HepG2 (cell line): Measurements from ENCODE around the gene NEK9. TPM values are rescaled to one million over a fixed set of nuclear protein-coding genes. Genes with fewer than 3 reads are reported as not detected.

Source experiments
- IKZF4 ChIP-seq: sonication (generic); formaldehyde crosslinking; IDR thresholded peaks from 2 replicates; pipeline ENCODE4 v1.5.1; 2020; ENCODE audit warnings: borderline replicate concordance, mild to moderate bottlenecking, low read depth, missing genetic modification reagents; ENCODE audit errors: not compliant biosample characterization
- ISX ChIP-seq: sonication (generic); formaldehyde crosslinking; conservative IDR thresholded peaks from 2 replicates; pipeline ENCODE4 v1.5.0; 2020; ENCODE audit warnings: missing genetic modification reagents
- KDM4B ChIP-seq: sonication (generic); formaldehyde crosslinking; IDR thresholded peaks from 2 replicates; pipeline ENCODE4 v1.4.0; 2020; ENCODE audit warnings: missing genetic modification reagents
- MED1 ChIP-seq: sonication (generic); formaldehyde crosslinking; IDR thresholded peaks from 2 replicates; pipeline ENCODE4 v1.4.0; 2020; ENCODE audit warnings: missing genetic modification reagents
- NFKB2 ChIP-seq: sonication (generic); formaldehyde crosslinking; IDR thresholded peaks from 2 replicates; pipeline ENCODE4 v1.4.0; 2020; ENCODE audit warnings: missing genetic modification reagents, borderline replicate concordance
- NFRKB ChIP-seq: fragments of 450-650 bp; IDR thresholded peaks from 2 replicates; pipeline ENCODE4 v1.6.1; 2017
- RXRA ChIP-seq: sonication (generic); formaldehyde crosslinking; IDR thresholded peaks from 2 replicates; pipeline ENCODE4 v1.5.1; 2020; ENCODE audit warnings: missing genetic modification reagents
- SAFB2 ChIP-seq: sonication (generic); formaldehyde crosslinking; IDR thresholded peaks from 2 replicates; pipeline ENCODE4 v1.5.1; 2020; ENCODE audit warnings: missing genetic modification reagents, low read depth, mild to moderate bottlenecking, borderline replicate concordance
- SRF ChIP-seq: IDR thresholded peaks from 2 replicates; pipeline ENCODE4 v1.6.1; 2011; ENCODE audit warnings: mild to moderate bottlenecking, low read depth, low read length, moderate library complexity
- TSC22D2 ChIP-seq: sonication (generic); formaldehyde crosslinking; IDR thresholded peaks from 2 replicates; pipeline ENCODE4 v1.5.1; 2020; ENCODE audit warnings: missing genetic modification reagents, mild to moderate bottlenecking, borderline replicate concordance
- ZNF607 ChIP-seq: sonication (generic); formaldehyde crosslinking; IDR thresholded peaks from 2 replicates; pipeline ENCODE4 v1.5.1; 2020; ENCODE audit warnings: missing genetic modification reagents, mild to moderate bottlenecking, borderline replicate concordance
- ZNF674 ChIP-seq: sonication (generic); formaldehyde crosslinking; IDR thresholded peaks from 2 replicates; pipeline ENCODE4 v1.5.0; 2020; ENCODE audit warnings: low read depth, mild to moderate bottlenecking, missing genetic modification reagents
- ZNF776 ChIP-seq: sonication (generic); formaldehyde crosslinking; IDR thresholded peaks from 2 replicates; pipeline ENCODE4 v1.4.0; 2020; ENCODE audit warnings: mild to moderate bottlenecking, missing genetic modification reagents
- ZNF883 ChIP-seq: sonication (generic); formaldehyde crosslinking; IDR thresholded peaks from 2 replicates; pipeline ENCODE4 v1.5.1; 2020; ENCODE audit warnings: mild to moderate bottlenecking, missing genetic modification reagents; ENCODE audit errors: not compliant biosample characterization
- ZSCAN20 ChIP-seq: sonication (generic); formaldehyde crosslinking; IDR thresholded peaks from 2 replicates; pipeline ENCODE4 v1.4.0; 2020; ENCODE audit warnings: missing genetic modification reagents, mild to moderate bottlenecking, borderline replicate concordance
- polyA plus RNA-seq, 8 experiments: library from polyadenylated mRNA; depleted of rRNA in 3 of 8; stranded (reverse) in 7 of 8; unstranded in 1 of 8; fragments of >200 nt; fragmentation: Illumina TruSeq in 4 of 8; extraction: Trizol in 4 of 8; gene quantifications; 2 replicates each; pipeline versions ENCODE4 v1.2.1 to v1.2.3, GENCODE V29; 2011 to 2016; ENCODE audit warnings: low read depth in 4 of 8, missing spikeins in 1 of 8, mixed read lengths in 1 of 8; ENCODE audit not compliant: insufficient read depth in 1 of 8
- total RNA-seq, 5 experiments: library from RNA; depleted of rRNA; stranded (reverse); fragments of >200 nt; fragmentation: Illumina TruSeq; extraction: Trizol; gene quantifications; 2 replicates each; pipeline ENCODE4 v1.2.3, GENCODE V29; 2016; ENCODE audit warnings: low read depth in 1 of 5
- TF ChIP-seq, protein P1 (sequence below): sonication (generic); formaldehyde crosslinking; IDR thresholded peaks from 2 replicates; pipeline ENCODE4 v1.9.0; 2022; ENCODE audit warnings: missing genetic modification reagents, mild to moderate bottlenecking, borderline replicate concordance
- TF ChIP-seq, protein P2 (sequence below): sonication (generic); formaldehyde crosslinking; IDR thresholded peaks from 2 replicates; pipeline ENCODE4 v1.8.1; 2023; ENCODE audit warnings: mild to moderate bottlenecking, inconsistent platforms, moderate library complexity, missing genetic modification reagents, borderline replicate concordance
- TF ChIP-seq, protein P3 (sequence below): sonication (generic); formaldehyde crosslinking; IDR thresholded peaks from 2 replicates; pipeline ENCODE4 v1.4.0; 2020; ENCODE audit warnings: mild to moderate bottlenecking, missing genetic modification reagents
- TF ChIP-seq, protein P4 (sequence below): sonication (generic); formaldehyde crosslinking; IDR thresholded peaks from 2 replicates; pipeline ENCODE4 v1.5.0; 2020; ENCODE audit warnings: mild to moderate bottlenecking, missing genetic modification reagents

Gene NEK9
- total and polyA plus RNA-seq, 2 of the 13 experiments (the other 11 are each of a cell fraction or from before 2014, with no cell fraction given) = 16.5 to 27.3 TPM

DNA sequence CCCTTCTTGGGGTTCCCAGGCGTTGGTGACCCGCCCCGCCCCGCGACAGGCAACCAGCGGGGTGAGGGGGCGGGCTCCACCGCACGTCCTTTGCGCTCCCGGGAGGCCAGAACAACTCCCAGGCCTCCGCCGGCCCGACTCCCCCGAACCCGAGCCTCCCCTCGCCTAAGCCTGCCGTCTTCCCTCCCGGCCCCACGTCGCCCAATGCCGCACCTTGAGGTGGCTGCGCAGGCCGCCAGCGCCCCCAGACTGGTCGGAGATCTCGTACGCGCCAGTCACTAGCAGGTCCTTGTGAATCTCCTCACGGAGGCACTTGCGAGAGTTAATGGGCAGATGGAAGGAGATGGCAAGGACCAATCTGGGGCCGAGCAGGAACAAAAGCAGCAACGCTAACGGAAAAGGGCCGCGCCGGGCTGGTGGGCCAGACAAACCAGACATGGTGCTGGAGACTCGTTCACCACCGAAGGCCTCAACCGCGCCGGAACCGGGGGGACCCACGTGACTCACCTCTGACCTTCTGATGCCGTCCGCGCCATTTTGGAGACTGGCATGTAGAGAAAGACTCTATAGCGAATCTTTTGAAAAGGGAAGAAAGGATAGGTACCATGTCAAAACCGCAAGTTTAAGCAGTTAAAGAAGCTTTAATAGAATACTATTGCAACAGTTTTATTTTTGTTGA is 49.4 kb upstream of the NEK9 start, which contains the start of gene TMED10 (continued):
- no peak; the same call in 1 of the 2 replicates for TF ChIP-seq ISX (CRISPR knock-in tag)
- peak; percentile 46; the same call in 1 of the 2 replicates for TF ChIP-seq NFRKB
- peak; percentile 62 for TF ChIP-seq IKZF4 (CRISPR knock-in tag)
- peak; percentile 77 for TF ChIP-seq SAFB2 (CRISPR knock-in tag)
- TF ChIP-seq, protein P1, sequence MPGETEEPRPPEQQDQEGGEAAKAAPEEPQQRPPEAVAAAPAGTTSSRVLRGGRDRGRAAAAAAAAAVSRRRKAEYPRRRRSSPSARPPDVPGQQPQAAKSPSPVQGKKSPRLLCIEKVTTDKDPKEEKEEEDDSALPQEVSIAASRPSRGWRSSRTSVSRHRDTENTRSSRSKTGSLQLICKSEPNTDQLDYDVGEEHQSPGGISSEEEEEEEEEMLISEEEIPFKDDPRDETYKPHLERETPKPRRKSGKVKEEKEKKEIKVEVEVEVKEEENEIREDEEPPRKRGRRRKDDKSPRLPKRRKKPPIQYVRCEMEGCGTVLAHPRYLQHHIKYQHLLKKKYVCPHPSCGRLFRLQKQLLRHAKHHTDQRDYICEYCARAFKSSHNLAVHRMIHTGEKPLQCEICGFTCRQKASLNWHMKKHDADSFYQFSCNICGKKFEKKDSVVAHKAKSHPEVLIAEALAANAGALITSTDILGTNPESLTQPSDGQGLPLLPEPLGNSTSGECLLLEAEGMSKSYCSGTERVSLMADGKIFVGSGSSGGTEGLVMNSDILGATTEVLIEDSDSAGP (CRISPR knock-in tag) = peak; percentile 96
- 0 out of 2 replicates have a peak, but pooled peaks have one; percentile 36 for TF ChIP-seq ZSCAN20 (CRISPR knock-in tag)
- TF ChIP-seq SRF = 0 out of 2 replicates have a peak, but pooled peaks have one; percentile 17
- peak; percentile 79; the same call in 1 of the 2 replicates for TF ChIP-seq RXRA
- TF ChIP-seq KDM4B (CRISPR knock-in tag) = no peak; the same call in 1 of the 2 replicates
- peak; percentile 91; the same call in 1 of the 2 replicates for TF ChIP-seq NFKB2 (CRISPR knock-in tag)
- TF ChIP-seq ZNF883 (CRISPR knock-in tag) = peak; percentile 67
- peak; percentile 33 for TF ChIP-seq MED1
- TF ChIP-seq, protein P2, sequence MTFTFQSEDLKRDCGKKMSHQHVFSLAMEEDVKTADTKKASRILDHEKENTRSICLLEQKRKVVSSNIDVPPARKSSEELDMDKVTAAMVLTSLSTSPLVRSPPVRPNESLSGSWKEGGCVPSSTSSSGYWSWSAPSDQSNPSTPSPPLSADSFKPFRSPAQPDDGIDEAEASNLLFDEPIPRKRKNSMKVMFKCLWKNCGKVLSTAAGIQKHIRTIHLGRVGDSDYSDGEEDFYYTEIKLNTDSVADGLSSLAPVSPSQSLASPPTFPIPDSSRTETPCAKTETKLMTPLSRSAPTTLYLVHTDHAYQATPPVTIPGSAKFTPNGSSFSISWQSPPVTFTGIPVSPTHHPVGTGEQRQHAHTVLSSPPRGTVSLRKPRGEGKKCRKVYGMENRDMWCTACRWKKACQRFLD (CRISPR knock-in tag) = peak; percentile 94; the same call in 1 of the 2 replicates
- no peak for TF ChIP-seq ZNF674 (CRISPR knock-in tag)
- TF ChIP-seq, protein P3, sequence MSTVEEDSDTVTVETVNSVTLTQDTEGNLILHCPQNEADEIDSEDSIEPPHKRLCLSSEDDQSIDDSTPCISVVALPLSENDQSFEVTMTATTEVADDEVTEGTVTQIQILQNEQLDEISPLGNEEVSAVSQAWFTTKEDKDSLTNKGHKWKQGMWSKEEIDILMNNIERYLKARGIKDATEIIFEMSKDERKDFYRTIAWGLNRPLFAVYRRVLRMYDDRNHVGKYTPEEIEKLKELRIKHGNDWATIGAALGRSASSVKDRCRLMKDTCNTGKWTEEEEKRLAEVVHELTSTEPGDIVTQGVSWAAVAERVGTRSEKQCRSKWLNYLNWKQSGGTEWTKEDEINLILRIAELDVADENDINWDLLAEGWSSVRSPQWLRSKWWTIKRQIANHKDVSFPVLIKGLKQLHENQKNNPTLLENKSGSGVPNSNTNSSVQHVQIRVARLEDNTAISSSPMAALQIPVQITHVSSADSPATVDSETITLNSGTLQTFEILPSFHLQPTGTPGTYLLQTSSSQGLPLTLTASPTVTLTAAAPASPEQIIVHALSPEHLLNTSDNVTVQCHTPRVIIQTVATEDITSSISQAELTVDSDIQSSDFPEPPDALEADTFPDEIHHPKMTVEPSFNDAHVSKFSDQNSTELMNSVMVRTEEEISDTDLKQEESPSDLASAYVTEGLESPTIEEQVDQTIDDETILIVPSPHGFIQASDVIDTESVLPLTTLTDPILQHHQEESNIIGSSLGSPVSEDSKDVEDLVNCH (CRISPR knock-in tag) = no peak
- TF ChIP-seq TSC22D2 = peak; percentile 63; the same call in 1 of the 2 replicates
- TF ChIP-seq, protein P4, sequence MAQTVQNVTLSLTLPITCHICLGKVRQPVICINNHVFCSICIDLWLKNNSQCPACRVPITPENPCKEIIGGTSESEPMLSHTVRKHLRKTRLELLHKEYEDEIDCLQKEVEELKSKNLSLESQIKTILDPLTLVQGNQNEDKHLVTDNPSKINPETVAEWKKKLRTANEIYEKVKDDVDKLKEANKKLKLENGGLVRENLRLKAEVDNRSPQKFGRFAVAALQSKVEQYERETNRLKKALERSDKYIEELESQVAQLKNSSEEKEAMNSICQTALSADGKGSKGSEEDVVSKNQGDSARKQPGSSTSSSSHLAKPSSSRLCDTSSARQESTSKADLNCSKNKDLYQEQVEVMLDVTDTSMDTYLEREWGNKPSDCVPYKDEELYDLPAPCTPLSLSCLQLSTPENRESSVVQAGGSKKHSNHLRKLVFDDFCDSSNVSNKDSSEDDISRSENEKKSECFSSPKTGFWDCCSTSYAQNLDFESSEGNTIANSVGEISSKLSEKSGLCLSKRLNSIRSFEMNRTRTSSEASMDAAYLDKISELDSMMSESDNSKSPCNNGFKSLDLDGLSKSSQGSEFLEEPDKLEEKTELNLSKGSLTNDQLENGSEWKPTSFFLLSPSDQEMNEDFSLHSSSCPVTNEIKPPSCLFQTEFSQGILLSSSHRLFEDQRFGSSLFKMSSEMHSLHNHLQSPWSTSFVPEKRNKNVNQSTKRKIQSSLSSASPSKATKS (CRISPR knock-in tag) = 0 out of 2 replicates have a peak, but pooled peaks have one; percentile 47
- TF ChIP-seq ZNF776 (CRISPR knock-in tag) = 0 out of 2 replicates have a peak, but pooled peaks have one; percentile 86
- TF ChIP-seq ZNF607 (CRISPR knock-in tag) = peak; percentile 75
